Measurements from ENCODE around the gene KRTAP10-1. TPM values are rescaled to one million over a fixed set of nuclear protein-coding genes. Genes with fewer than 3 reads are reported as not detected.

KRTAP10-1 gene
- total RNA-seq, 1 experiment from 2014 or later: 0.47 TPM

GRCh38 chr21:44569861-44570517 lies 30.0 kb upstream of the KRTAP10-1 start:
- TF ChIP-seq EZH2 (IDR thresholded peaks at IDR 0.05; ENCODE audit: borderline replicate concordance, low read depth, low read length, poor library complexity, severe bottlenecking): no peak
- no peak for TF ChIP-seq CTCF (conservative IDR thresholded peaks at IDR 0.05; ENCODE audit: low read depth, low read length)
- Histone ChIP-seq H3K9me3 (ENCODE audit: low read depth, low read length, poor library complexity, severe bottlenecking) (no peaks in the 10 kb centered on the region), H3K4me3 (ENCODE audit: low read depth, low read length, poor library complexity, severe bottlenecking) (no peak overlapping the region), H3K36me3 (ENCODE audit: insufficient read depth, low read length, poor library complexity, severe bottlenecking) (no peaks in the 10 kb centered on the region), H3K4me1 (ENCODE audit: insufficient read depth, low read length, poor library complexity, severe bottlenecking) (no peaks in the 10 kb centered on the region), H3K27ac (ENCODE audit: low read depth, low read length, poor library complexity, severe bottlenecking) (no peak overlapping the region), H3K27me3 (replicated peaks; ENCODE audit: insufficient read depth, low read depth, low read length, poor library complexity) (no peaks in the 10 kb centered on the region)
- DNase-seq (ENCODE audit: low spot score): no peak
- ChIA-PET POLR2A (ENCODE audit: low non-redundant PET) (no interaction called here), CTCF (no interaction called here)
- no TSS peak for BruUV-seq (replicated peaks)
- intact Hi-C loops (cut with micrococcal nuclease; ENCODE audit: unreplicated experiment): no loop called here

GRCh38 chr21:44568667-44569556 lies 28.9 kb upstream of the KRTAP10-1 start:
- no TSS peak for BruUV-seq (replicated peaks)
- POLR2A ChIA-PET (ENCODE audit: low non-redundant PET): no interaction called here
- CTCF ChIA-PET: interaction anchor here (0.5 kb wide), 1 partner anchor 323 kb away, joined by 3 read pairs; no protein-coding TSS in a partner anchor
- H3K9me3 ChIP-seq (ENCODE audit: low read depth, low read length, poor library complexity, severe bottlenecking): no peaks in the 10 kb centered on the region
- intact Hi-C loops (cut with micrococcal nuclease; ENCODE audit: unreplicated experiment): no loop called here
- no peak for TF ChIP-seq CTCF (conservative IDR thresholded peaks at IDR 0.05; ENCODE audit: low read depth, low read length)
- no peak for TF ChIP-seq EZH2 (IDR thresholded peaks at IDR 0.05; ENCODE audit: borderline replicate concordance, low read depth, low read length, poor library complexity, severe bottlenecking)
- no peak overlapping the region for H3K4me3 ChIP-seq (ENCODE audit: low read depth, low read length, poor library complexity, severe bottlenecking)
- H3K27ac ChIP-seq (ENCODE audit: low read depth, low read length, poor library complexity, severe bottlenecking): no peak overlapping the region
- no peak for DNase-seq (ENCODE audit: low spot score)
- no peaks in the 10 kb centered on the region for H3K4me1 ChIP-seq (ENCODE audit: insufficient read depth, low read length, poor library complexity, severe bottlenecking)
- H3K27me3 ChIP-seq (replicated peaks; ENCODE audit: insufficient read depth, low read depth, low read length, poor library complexity): no peaks in the 10 kb centered on the region
- H3K36me3 ChIP-seq (ENCODE audit: insufficient read depth, low read length, poor library complexity, severe bottlenecking): no peaks in the 10 kb centered on the region

GRCh38 chr21:44568261-44568660 lies 28.3 kb upstream of the KRTAP10-1 start:
- Histone ChIP-seq H3K4me1 (ENCODE audit: insufficient read depth, low read length, poor library complexity, severe bottlenecking) (no peaks in the 10 kb centered on the region), H3K27me3 (replicated peaks; ENCODE audit: insufficient read depth, low read depth, low read length, poor library complexity) (no peaks in the 10 kb centered on the region), H3K9me3 (ENCODE audit: low read depth, low read length, poor library complexity, severe bottlenecking) (no peaks in the 10 kb centered on the region), H3K27ac (ENCODE audit: low read depth, low read length, poor library complexity, severe bottlenecking) (no peak overlapping the region), H3K36me3 (ENCODE audit: insufficient read depth, low read length, poor library complexity, severe bottlenecking) (no peaks in the 10 kb centered on the region), H3K4me3 (ENCODE audit: low read depth, low read length, poor library complexity, severe bottlenecking) (no peak overlapping the region)
- POLR2A ChIA-PET (ENCODE audit: low non-redundant PET): no interaction called here
- intact Hi-C loops (cut with micrococcal nuclease; ENCODE audit: unreplicated experiment): no loop called here
- CTCF ChIA-PET: interaction anchor here (0.5 kb wide), 1 partner anchor 324 kb away, joined by 3 read pairs; no protein-coding TSS in a partner anchor
- no TSS peak for BruUV-seq (replicated peaks)
- DNase-seq (ENCODE audit: low spot score): no peak
- no peak for TF ChIP-seq CTCF (conservative IDR thresholded peaks at IDR 0.05; ENCODE audit: low read depth, low read length)

All from A673 (cell line).